GM21825 (cell line): ENCODE measurements around the gene TRIM68.

Experiments
- ATAC-seq: cut with Tn5 transposase; IDR thresholded peaks from one replicate; pipeline ENCODE4 v1.9.1; 2021; ENCODE audit warnings: mild to moderate bottlenecking, moderate library complexity; ENCODE audit not compliant: unreplicated experiment

TRIM68 gene

GRCh38 chr11:4607781-4608666 is at the start of gene TRIM68:
TRIM68 (minus strand) TSS chr11:4608231; CDS start chr11:4605504, 2,727 bp downstream.
- ATAC-seq: peak; percentile 100

GRCh38 chr11:4654635-4655369 is 46.8 kb upstream of the TRIM68 start:
- ATAC-seq: no peak

- no peak for ATAC-seq
Observed at GRCh38 chr11:4647766-4648165, 39.7 kb upstream of the TRIM68 start.

GRCh38 chr11:4645974-4646373 is 37.9 kb upstream of the TRIM68 start:
- no peak for ATAC-seq

- no peak for ATAC-seq
Observed at GRCh38 chr11:4644233-4644632, 36.2 kb upstream of the TRIM68 start.

- ATAC-seq: no peak
Observed at GRCh38 chr11:4643682-4644081, 35.7 kb upstream of the TRIM68 start, which contains the start of gene OR51E1. OR51E1 (plus strand) TSS chr11:4643982; CDS start chr11:4652527, 8,545 bp downstream.

GRCh38 chr11:4643076-4643475 is 35.0 kb upstream of the TRIM68 start:
- ATAC-seq: no peak

GRCh38 chr11:4642043-4642442 is 34.0 kb upstream of the TRIM68 start:
- no peak for ATAC-seq

- ATAC-seq: no peak
Observed at GRCh38 chr11:4641501-4641900, 33.5 kb upstream of the TRIM68 start.

GRCh38 chr11:4639931-4640330 is 31.9 kb upstream of the TRIM68 start:
- ATAC-seq: no peak

- no peak for ATAC-seq
Observed at GRCh38 chr11:4637662-4638047, 29.6 kb upstream of the TRIM68 start.

GRCh38 chr11:4636962-4637661 is 29.1 kb upstream of the TRIM68 start, which contains the start of gene OR51D1:
OR51D1 (plus strand) TSS chr11:4637477; CDS start chr11:4639791, 2,314 bp downstream.
- ATAC-seq: peak; percentile 97

GRCh38 chr11:4636136-4636535 is 28.1 kb upstream of the TRIM68 start:
- ATAC-seq: no peak

GRCh38 chr11:4626207-4627099 is 18.4 kb upstream of the TRIM68 start:
- no peak for ATAC-seq

GRCh38 chr11:4619514-4619913 is 11.5 kb upstream of the TRIM68 start:
- ATAC-seq: no peak

GRCh38 chr11:4615856-4616444 is 7.9 kb upstream of the TRIM68 start:
- no peak for ATAC-seq

- ATAC-seq: no peak
Observed at GRCh38 chr11:4611986-4612385, 4.0 kb upstream of the TRIM68 start.

- no peak for ATAC-seq
Observed at GRCh38 chr11:4610258-4610935, 2.4 kb upstream of the TRIM68 start.

GRCh38 chr11:4607096-4607495 is 935 bp downstream of the TRIM68 start:
- ATAC-seq: no peak
